HG03045 (cell line): ENCODE data around the gene PPIL4.
A peak's percentile ranks its signal among the peaks of the same experiment; 100 is the strongest.

ENCODE experiments used
- ATAC-seq: cut with Tn5 transposase; IDR thresholded peaks from one replicate; pipeline ENCODE4 v1.9.1; 2021; ENCODE audit warnings: mild to moderate bottlenecking, moderate library complexity; ENCODE audit not compliant: unreplicated experiment

Gene PPIL4, protein sequence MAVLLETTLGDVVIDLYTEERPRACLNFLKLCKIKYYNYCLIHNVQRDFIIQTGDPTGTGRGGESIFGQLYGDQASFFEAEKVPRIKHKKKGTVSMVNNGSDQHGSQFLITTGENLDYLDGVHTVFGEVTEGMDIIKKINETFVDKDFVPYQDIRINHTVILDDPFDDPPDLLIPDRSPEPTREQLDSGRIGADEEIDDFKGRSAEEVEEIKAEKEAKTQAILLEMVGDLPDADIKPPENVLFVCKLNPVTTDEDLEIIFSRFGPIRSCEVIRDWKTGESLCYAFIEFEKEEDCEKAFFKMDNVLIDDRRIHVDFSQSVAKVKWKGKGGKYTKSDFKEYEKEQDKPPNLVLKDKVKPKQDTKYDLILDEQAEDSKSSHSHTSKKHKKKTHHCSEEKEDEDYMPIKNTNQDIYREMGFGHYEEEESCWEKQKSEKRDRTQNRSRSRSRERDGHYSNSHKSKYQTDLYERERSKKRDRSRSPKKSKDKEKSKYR

DNA sequence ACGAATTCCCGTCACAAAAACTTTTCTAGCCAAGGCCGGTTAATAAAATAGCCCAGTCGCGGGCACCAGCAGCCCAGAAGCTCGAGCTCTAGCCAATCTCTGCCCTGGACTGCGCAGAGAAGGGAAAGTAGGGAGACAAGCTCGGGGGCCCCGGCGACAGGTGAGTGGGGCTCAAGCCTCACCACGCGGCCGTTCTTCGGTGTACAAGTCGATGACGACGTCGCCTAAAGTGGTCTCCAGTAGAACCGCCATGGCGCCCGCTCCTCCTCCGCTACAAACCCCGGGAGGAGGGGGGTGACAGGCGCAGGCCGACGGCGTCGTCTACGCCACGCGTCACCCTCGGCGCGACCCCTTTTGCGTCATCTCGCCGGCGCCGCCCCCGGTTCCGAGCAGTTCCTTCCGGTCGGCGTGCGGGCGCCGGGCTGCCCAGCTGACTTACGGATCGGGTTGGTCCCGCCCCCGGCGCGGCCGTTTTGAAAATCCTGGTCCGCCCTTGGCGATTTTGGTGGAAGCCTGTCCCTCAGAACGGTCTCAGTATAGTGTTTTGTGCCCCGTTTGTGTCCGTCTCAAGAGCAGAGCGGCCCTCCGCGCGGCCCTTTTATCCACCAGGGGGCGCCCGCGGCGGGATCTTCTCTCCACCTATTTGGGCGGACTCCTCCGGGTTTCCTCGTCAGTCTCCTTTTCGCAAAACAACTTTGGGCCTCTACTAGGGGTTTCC is at the start of gene PPIL4:
PPIL4 (minus strand) TSS at position 290 of the 718 bp plus-strand sequence; CDS start at position 252, 38 bp downstream.
- ATAC-seq = peak; percentile 93

DNA sequence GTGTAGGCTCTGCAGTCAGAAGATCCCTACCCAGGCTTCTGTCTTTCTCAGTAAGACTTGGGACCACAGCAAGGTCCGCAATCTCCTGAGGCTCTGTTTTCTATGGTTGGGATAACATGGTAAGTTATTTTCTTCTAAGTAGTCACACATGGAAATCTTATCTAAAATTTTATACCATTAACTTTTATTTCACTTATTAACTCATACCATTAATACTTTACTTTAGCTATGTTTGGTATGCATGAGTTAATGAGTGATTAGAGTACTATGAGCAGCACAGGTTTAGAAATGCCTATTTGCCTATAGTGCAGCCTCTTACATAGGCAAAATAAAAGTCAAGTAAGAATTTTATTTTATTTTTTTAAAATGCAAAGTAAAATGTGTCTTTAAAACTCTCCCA is 47.6 kb upstream of the PPIL4 start:
- ATAC-seq = no peak

DNA sequence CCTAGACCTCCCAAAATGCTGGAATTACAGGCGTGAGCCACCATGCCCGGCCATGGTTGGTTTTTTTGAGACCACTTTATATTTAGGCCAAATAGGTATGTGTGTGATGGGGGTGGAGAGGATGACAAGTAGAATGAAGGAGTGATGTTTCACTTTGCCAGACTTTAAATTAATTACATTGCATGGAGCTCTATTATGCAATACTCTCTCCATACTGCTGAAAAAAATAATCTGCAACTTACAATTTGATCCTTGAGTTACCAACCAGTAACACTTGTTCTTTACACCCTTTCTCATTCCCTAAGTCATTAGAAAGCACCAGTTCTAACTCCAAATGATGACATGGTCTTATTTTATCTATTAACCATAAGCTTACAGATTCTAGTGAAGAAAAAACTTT is 47.1 kb upstream of the PPIL4 start:
- no peak for ATAC-seq

DNA sequence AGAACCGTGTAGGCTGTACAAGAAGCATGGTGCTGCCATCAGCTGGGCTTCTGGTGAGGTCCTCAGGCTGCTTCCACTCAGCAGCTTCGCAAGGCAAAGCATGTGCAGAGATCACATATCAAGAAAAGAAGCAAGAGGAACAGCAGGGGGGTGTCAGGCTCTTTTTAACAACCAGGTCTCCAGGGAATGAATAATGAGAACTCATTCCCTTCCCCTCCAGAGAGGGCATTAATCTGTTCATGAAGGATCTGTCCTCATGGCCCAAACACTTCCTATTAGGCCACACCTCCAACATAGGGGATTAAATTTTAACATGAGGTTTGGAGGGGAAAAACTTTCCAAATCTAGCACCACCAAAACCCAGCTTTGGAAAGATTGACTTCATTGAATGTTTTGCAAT is 40.3 kb upstream of the PPIL4 start:
- ATAC-seq = no peak

DNA sequence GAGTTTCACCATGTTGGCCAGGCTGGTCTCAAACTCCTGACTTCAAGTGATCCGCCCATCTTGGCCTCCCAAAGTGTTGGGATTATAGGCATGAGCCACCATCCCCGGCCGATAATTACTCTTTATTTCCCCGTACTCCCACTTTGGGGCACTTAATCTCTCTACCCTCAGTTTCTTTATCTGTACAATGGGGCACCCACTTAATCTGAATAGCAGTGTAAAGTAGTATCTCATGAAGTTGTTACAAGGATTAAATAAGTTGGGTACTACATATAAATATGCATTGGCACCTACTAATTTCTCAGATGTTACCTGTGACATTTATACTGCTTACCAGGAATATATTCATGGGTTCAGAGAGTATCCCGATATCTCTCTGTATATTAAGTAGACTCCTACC is 35.5 kb upstream of the PPIL4 start:
- ATAC-seq = no peak

DNA sequence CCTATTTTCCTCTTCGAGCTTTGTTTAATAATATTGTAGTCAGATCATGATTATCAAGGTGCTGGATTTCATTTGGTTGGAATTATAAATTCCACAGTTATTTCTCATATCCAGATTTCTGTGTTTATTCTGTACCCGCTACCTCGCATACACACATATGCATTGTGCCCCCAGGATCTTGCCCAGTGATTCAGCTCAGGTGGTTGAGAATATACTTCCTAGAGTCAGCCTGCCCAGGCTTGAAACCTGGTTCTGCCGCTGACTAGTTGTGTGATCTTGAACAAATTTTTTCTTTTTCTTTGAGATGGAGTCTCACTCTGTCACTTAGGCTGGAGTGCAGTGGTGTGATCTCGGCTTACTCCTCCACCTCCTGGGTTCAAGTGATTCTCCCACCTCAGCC is 35.0 kb upstream of the PPIL4 start:
- ATAC-seq = no peak

DNA sequence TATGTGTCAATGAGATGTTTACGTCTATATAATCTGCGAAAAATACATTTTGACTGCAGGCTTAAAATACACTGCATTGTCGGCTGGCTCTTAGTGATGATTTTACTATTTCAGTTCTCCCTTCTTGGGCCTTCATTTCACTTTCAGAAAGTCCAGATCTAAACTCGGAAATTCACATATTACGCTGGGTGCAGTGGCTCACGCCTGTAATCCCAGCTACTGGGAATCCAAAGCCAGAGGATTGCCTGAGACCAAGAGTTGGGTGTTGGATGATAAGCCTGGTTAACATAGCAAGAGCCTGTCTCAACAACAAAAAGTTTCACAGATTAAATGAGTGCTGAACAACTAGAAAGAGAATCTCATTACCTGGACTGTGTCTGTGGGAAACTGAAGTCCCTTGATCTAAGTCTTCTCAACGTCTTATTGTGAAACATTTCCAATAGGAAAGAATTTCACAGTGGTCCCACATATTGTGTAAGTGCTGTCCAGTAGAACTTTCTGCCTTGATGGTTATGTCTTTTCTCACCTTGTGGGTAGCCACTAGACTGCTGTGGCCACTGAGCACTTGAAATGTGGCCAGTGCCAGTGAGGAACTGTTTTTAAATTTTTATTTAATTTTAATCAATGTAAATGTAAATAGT is 22.2 kb upstream of the PPIL4 start:
- no peak for ATAC-seq

DNA sequence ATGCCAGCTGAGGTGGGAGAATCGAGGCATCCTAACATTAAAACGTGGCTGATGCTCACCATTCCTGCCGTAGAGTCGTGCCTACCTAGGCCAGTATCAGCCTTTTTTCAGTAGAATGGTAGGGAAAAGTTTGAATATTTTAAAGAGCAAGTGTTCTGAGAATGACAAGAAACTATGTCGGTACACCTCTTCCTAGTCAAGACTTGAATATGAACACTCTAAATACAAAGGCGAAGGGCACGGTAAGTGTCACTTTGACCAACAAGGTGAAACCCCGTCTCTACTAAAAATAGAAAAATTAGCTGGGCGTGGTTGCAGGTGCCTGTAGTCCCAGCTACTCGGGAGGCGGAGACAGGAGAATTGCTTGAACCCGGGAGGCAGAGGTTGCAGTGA is 21.3 kb upstream of the PPIL4 start:
- no peak for ATAC-seq

DNA sequence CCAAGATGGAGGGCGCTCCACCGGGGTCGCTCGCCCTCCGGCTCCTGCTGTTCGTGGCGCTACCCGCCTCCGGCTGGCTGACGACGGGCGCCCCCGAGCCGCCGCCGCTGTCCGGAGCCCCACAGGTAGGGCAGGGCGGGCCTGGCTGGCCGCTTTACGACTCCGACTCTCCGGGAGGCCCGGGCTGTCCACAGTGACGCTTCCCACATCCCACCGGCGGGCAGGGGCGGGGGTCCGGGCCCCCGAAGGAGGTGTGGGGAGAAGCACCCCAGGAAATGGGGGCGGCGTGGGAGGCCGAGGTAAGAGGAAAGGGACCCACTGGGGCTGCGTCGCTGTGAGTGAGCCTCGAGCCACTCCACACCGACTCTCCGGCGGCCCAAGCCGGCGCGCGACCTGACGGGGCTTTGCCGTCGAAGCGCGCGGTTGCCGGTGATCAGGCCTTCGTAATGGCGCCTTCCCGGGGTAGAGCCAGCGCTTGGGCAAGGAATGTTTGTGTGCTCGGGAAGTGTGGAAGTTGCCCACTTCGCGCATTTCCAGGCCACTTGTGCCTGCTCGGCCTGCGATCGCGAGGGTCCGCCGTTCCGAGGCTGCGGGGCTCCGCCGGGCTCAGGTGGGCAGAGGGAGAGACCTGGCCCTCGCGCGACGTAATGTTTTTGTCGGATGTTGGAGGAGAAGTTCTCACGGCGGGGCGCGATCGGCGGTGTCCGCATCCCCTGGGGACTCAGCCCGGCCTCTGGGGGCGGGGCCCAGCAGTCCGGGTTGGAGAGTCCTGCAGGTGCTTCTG is 20.8 kb upstream of the PPIL4 start:
- peak; percentile 25 for ATAC-seq

DNA sequence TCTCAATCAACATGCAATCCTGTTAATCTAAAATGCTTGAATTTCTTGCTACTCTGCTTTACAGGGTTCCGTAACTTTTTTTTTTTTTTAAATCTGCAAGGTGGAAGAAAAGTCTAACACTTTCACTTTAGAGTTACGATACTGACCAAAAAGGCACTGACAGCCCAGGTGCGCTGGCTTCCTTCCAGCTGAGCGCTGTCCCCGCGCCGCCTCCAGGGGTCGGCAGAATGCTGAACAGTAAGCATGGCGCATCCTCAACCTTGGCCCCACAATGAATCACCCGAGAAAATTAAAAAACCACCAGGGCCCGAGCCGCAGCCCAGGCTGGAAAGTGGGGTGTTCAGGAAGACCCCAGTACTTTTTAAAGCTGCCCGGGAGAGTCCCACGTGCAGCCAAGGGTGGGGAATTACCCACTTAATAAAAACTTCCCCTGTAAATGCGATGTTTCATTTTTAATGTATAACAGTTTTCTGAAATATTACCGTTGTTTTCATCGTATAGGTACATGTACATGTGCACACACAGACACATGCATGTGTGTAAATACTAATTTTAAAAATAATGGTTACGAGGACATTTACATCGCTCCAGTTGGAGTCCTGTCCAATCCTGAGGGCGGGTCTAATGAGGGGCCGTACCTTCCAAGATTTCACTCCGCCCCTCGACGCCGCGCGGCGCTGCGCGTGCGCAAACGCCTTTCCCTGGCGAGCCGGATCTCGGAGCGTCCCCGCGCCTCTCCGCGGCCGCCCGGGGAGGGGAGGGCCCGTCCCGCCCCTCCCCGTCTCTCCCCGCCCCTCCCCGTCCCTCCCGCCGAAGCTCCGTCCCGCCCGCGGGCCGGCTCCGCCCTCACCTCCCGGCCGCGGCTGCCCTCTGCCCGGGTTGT is 19.9 kb upstream of the PPIL4 start, which contains the start of gene GINM1:
GINM1 (plus strand) TSS at position 849 of the 883 bp plus-strand sequence. CDS start 40 bp downstream, outside the sequence.
- ATAC-seq = peak; percentile 80

DNA sequence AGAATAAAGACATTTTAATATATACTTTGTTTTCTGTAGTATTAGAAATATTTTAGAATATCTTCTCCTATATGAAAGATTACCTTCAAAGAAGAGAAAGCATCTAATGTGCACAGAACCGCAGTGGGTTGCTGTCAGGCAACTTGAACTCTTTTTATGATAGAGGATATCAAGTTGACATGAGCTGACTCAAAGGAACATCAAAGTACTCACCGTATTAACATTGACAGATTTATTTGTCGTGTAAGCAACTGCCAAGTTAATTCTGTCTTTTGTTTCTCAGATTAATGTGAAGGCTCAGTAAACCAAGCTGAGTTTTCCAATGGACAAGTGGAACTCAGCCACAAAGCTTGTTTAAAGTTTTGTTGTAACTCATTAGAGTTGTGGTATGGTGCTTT is 18.1 kb upstream of the PPIL4 start:
- no peak for ATAC-seq

DNA sequence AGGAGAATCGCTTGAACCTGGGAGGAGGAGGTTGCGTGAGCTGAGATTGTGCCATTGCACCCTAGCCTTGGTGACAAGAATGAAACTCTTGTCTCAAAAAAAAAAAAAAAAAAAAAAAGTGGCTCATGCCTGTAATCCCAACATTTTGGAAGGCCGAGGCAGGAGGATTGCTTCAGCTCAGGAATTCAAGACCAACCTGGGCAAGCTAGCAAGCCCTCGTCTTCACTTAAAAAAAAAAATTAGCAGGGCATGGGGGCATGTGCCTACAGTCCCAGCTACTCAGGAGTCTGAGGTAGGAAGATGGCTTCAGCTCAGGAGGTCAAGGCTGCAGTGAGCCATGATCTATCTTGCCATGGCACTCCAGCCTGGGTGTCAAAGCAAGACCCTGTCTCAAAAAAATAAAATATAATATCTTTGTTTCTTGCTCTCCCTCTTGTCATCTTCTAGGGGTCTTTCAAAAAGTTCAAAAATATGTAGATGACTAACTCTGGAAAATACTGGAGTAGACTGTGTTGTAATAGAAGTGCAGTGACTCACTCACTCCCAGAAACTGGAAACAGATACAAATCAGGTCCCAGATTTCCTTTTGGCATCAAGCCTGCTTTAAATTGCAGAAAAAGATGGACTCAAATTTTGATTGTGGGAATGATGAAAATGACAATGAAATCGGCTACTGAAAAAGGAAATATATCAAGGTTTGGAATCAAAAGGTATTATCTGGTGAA is 17.5 kb upstream of the PPIL4 start:
- ATAC-seq = no peak

DNA sequence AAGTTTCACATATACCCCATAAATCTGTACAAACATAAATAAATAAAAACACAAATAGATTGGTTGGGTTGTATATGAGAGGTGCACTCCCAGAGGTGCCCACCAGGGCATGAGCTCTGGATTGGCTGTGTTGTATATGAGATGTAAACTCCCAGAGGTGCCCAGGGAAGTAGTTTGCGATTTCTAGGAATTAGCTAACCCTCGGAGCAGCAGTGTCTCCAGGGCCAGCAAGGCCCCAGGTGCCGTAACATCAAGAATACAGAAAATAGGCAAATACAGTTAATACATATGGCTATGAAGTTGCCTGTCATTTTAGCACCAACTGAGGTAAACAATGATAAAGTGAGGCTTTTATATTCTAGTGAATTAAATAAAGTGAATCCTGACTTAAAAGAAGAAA is 14.9 kb upstream of the PPIL4 start:
- no peak for ATAC-seq

DNA sequence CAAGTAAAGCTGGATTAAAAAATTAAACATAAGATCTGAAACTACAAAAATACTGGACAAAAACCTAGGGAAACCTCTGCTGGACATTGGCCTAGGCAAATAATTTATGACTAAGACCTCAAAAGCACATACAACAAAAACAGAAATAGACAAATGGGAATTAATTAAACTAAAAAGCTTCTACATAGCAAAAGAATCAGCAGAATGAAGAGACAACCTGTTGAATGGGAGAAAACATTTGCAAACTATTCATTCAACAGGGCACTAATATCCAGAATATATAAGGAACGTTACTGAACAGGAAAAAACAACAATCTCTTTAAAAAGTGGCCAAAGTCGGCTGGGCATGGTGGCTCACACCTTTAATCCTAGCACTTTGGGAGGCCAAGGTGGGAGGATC is 13.5 kb upstream of the PPIL4 start:
- ATAC-seq = no peak

DNA sequence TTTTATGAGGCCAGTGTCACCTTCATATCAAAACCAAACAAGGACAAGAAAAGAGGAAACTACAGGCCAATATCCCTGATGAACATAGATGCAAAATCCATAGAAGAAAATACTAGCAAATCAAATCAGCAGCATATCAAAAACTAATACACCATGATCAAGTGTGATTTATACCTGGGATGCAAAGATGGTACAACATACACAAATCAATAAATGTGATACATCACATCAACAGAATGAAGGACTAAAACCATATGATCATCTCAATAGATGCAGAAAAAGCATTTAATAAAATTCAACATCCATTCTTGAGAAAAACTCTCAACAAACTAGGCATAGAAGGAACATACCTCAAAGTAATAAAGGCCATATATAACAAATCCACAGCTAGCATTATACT is 12.2 kb upstream of the PPIL4 start:
- ATAC-seq = no peak

DNA sequence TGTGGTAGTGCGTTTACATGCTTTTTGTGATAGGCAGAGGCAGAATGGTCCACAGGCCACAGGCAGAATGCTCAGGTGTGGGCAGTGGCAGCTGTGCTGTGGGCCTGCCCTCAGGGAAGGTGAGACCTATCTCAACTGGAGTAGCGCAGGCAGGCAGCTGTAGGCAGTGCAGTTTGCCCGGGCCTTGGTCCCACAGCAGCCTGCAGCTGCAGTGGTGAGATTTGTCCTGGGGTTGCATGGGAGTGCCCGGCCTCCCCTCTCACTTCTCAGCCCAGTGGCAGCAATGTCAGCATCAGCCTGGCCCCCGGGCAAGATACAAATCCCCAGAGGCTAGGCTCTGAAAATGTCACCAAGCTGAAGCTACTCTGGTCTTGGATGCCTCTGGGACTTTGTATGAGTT is 6.1 kb upstream of the PPIL4 start:
- no peak for ATAC-seq

DNA sequence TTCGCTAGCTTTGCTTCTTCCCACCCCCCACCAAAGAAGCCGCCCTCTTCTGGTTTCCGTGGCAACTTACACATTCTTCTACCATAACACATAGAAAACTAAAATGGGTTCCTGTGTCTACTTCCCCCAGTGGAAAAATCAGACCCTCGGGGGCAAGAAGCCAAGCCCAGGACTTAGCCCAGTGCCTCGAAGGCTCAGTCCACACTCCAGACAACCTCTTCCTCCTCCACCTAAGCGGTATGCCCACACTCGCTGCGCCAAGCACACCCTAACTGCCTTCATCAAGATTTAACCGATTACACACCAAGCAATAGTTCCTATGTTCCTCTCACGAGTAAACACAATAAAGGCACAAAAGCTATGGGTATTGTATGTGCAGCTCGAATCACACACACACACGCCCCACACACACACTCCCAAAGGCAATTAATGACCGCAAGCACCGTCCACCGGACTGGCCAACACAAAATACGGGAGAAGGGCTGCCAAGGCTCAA is 537 bp downstream of the PPIL4 start:
- ATAC-seq = peak; percentile 27

DNA sequence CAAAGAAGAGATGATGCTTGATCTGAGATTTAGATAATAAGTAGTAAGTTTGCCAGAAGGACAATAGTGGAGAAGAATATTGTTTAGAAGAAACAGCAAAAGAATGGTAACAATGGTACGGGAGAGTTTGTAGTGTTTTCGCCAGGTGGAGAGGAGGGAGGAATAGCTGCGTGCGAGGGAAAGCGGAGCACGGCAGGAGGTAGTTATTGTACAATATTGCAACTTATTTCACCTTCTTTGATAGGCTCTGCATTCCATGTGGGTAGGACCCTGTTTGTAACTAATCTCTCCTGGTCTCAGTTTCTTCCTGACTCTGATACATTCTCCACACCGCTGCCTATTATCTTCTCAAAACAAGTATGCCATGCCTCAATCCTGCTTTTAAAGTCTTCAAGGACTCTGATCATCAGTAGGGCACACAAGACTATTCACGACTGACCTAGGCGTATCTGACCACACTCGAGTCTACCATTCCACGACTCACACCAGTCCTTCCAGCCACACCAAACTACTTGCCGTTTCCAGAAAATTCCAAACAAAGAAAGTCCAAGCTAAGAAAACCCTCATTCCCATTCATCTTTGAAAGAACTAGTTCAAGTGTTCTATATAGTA is 1.1 kb downstream of the PPIL4 start:
- ATAC-seq = no peak

DNA sequence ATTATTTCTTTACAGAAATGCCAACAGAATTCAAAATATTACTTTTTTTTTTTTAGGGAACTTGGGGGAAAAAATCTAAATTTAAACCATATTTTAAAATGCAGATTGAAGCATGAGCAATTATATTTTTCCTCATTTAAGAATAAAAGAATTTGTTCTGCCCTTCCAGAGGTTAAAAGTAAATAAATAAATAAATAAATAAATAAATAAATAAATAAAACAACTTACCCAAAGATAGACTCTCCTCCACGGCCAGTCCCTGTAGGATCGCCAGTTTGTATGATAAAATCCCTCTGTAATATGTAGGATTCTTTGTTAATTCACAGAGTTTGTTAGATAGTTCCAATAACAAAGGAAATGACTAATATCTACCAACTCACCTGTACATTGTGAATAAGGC is 4.7 kb downstream of the PPIL4 start:
- ATAC-seq = no peak
